Spleen (tissue), 11 donors: ENCODE measurements around the gene RPL32. TPM values are rescaled to one million over a fixed set of nuclear protein-coding genes. Genes with fewer than 3 reads are reported as not detected.

Experiments
- DNase-seq: peaks from one replicate; pipeline ENCODE4 v3.0.0-alpha.2; 2020
- H3K27ac ChIP-seq, 8 donors: fragments of 200-600 bp; sonication (generic) in 7 of 8; 1 replicate in 4 of 8; 2 replicates in 4 of 8; pipeline versions ENCODE4 v1.5.0 to v1.8.0; 2016 to 2021; ENCODE audit warnings: inconsistent platforms in 4 of 8, mild to moderate bottlenecking in 4 of 8, moderate library complexity in 1 of 8
- H3K27me3 ChIP-seq, 7 donors: fragments of 200-600 bp; sonication (generic) in 6 of 7; replicated peaks in 1 of 7; 1 replicate in 4 of 7; 2 replicates in 3 of 7; pipeline versions ENCODE4 v1.5.0 to v1.8.0; 2016 to 2021; ENCODE audit warnings: inconsistent platforms in 3 of 7, mild to moderate bottlenecking in 1 of 7
- H3K36me3 ChIP-seq, 6 donors: fragments of 200-600 bp; sonication (generic) in 5 of 6; 1 replicate in 4 of 6; 2 replicates in 2 of 6; pipeline versions ENCODE4 v1.5.0 to v1.8.0; 2016 to 2021; ENCODE audit warnings: inconsistent platforms in 2 of 6
- H3K4me1 ChIP-seq, 6 donors: fragments of 200-600 bp; sonication (generic) in 5 of 6; 1 replicate in 3 of 6; 2 replicates in 3 of 6; pipeline versions ENCODE4 v1.5.0 to v1.8.0; 2016 to 2021; ENCODE audit warnings: inconsistent platforms in 3 of 6
- H3K4me3 ChIP-seq, 8 donors: fragments of 200-600 bp; sonication (generic) in 7 of 8; 1 replicate in 4 of 8; 2 replicates in 4 of 8; pipeline versions ENCODE4 v1.5.0 to v1.8.0; 2016 to 2021; ENCODE audit warnings: inconsistent platforms in 4 of 8, mild to moderate bottlenecking in 4 of 8, moderate library complexity in 2 of 8
- H3K9me3 ChIP-seq, 8 donors: fragments of 200-600 bp; sonication (generic) in 7 of 8; 1 replicate in 4 of 8; 2 replicates in 4 of 8; pipeline versions ENCODE4 v1.5.0 to v1.8.0; 2016 to 2021; ENCODE audit warnings: inconsistent platforms in 4 of 8
- CTCF ChIP-seq, 11 experiments: fragments of 200-600 bp in 7 of 11; fragments of 450-650 bp in 4 of 11; sonication (generic) in 4 of 11; IDR thresholded peaks in 8 of 11; conservative IDR thresholded peaks in 3 of 11; 1 replicate in 7 of 11; 2 replicates in 4 of 11; pipeline versions ENCODE4 v1.4.0 to v1.8.0; 2016 to 2021; ENCODE audit warnings: antibody characterized with exemption in 11 of 11, inconsistent platforms in 4 of 11, mild to moderate bottlenecking in 1 of 11
- POLR2A ChIP-seq, 3 donors: fragments of 450-650 bp; IDR thresholded peaks; one replicate each; pipeline ENCODE4 v1.5.1; 2017; ENCODE audit warnings: antibody characterized with exemption in 3 of 3, mild to moderate bottlenecking in 1 of 3
- POLR2AphosphoS5 ChIP-seq, 3 donors: sonication (generic); formaldehyde crosslinking; IDR thresholded peaks; one replicate each; pipeline ENCODE4 v1.5.1; 2017; ENCODE audit warnings: antibody characterized with exemption in 3 of 3
- WGBS, 5 donors: extraction: QIAGEN DNeasy Blood & Tissue Kit in 3 of 5; methylation state at CpG; one replicate each; pipeline versions ENCODE4 v1.1.5 to v1.1.7; 2013 to 2018; 5-methylcytosine and 5-hydroxymethylcytosine counted together
- intact Hi-C: fragments of 100-400 bp; cut with DNase I; formaldehyde crosslinking; loops from one replicate; pipeline ENCODE4 v1.15.0; 2023; ENCODE audit warnings: low total_unique reads
- polyA plus RNA-seq, 3 donors: library from polyadenylated mRNA; stranded (reverse); fragments of 200-250 nt; gene quantifications; one replicate each; pipeline ENCODE4 v1.2.1, GENCODE V29; 2013
- total RNA-seq, 7 donors: library from RNA; depleted of rRNA in 3 of 7; stranded (reverse); fragments of >200 nt in 3 of 7; fragmentation: NEBNext Ultra II Directional in 4 of 7; extraction: Animal tissue kit (Norgen Biotek cat#: 25700) in 4 of 7; gene quantifications; one replicate each; pipeline versions ENCODE4 v1.1.0 to v1.2.1, GENCODE V29; 2016 to 2021
- donor health status: healthy with polysubstance abuse.
- donor health status: DM: no; HTN: no; CAD: no; lungs with moderate emphysema.
- donor health status: DM: no; HTN: no; CAD: no.
- donor health status: Bipolar disorder and iron deficiency.
- donor health status: healthy.
- donor health status: DM: no; HTN: no; CAD: no.
- donor health status: DM: yes; HTN: yes; CAD: no.

Gene RPL32
- total and polyA plus RNA-seq, 10 donors, result 911 to 6,164 (median 1,572) TPM

- H3K36me3 ChIP-seq, result no peaks in the 10 kb centered on the region
- no peak for DNase-seq
- no peaks in the 10 kb centered on the region for H3K9me3 ChIP-seq
- intact Hi-C loops, result no loop called here
- no peak overlapping the region for H3K4me3 ChIP-seq
- peaks cover 0 to 15% (median 9%) of the 10 kb centered on the region in 7 donors for H3K27me3 ChIP-seq
- WGBS, 5 donors, result 90 to 99% (median 92%) methylated on average over 7 of the region's 7 CpGs
- TF ChIP-seq POLR2AphosphoS5 (IDR thresholded peaks at IDR 0.05) (no peak), CTCF (IDR thresholded peaks at IDR 0.05 in 8 of 11, conservative IDR thresholded peaks at IDR 0.05 in 3 of 11) (no peak), POLR2A (IDR thresholded peaks at IDR 0.05) (no peak)
- peaks cover 3 to 26% (median 13%) of the 10 kb centered on the region in 6 donors for H3K4me1 ChIP-seq
- H3K27ac ChIP-seq, result no peak overlapping the region
Observed at GRCh38 chr3:12877040-12877439, 35.7 kb upstream of the RPL32 start.

GRCh38 chr3:12875857-12876836, 34.8 kb upstream of the RPL32 start:
- peaks cover 0 to 15% (median 9%) of the 10 kb centered on the region in 7 donors for H3K27me3 ChIP-seq
- no peak overlapping the region for H3K27ac ChIP-seq
- no peak for DNase-seq
- H3K4me1 ChIP-seq, result peaks cover 3 to 26% (median 12%) of the 10 kb centered on the region in 6 donors
- intact Hi-C loops, result no loop called here
- peak overlapping the region in 6 of 8 donors; percentile 17 to 59 (median 30) for H3K4me3 ChIP-seq
- no peaks in the 10 kb centered on the region for H3K36me3 ChIP-seq
- 25 to 47% (median 31%) methylated on average over 25 to 60 of the region's 60 CpGs for WGBS, 5 donors
- TF ChIP-seq CTCF (IDR thresholded peaks at IDR 0.05 in 8 of 11, conservative IDR thresholded peaks at IDR 0.05 in 3 of 11) (peak in 5 of 11 experiments; percentile 27 to 51 (median 41)), POLR2AphosphoS5 (IDR thresholded peaks at IDR 0.05) (no peak)
- no peaks in the 10 kb centered on the region for H3K9me3 ChIP-seq

- peak overlapping the region in 2 of 8 donors; percentile 52 to 72 for H3K27ac ChIP-seq
Observed at GRCh38 chr3:12871404-12871983, 30.1 kb upstream of the RPL32 start.

More at GRCh38 chr3:12871404-12871983, 30.1 kb upstream of the RPL32 start:
- Histone ChIP-seq H3K4me1 (peaks cover 7 to 47% (median 29%) of the 10 kb centered on the region in 6 donors), H3K27me3 (peaks cover 0 to 35% (median 17%) of the 10 kb centered on the region in 7 donors), H3K9me3 (no peaks in the 10 kb centered on the region), H3K4me3 (no peak overlapping the region), H3K36me3 (no peaks in the 10 kb centered on the region)
- WGBS, 5 donors, result 75 to 88% (median 81%) methylated on average over 12 of the region's 12 CpGs
- intact Hi-C loops, result no loop called here
- no peak for TF ChIP-seq POLR2A (IDR thresholded peaks at IDR 0.05)
- TF ChIP-seq POLR2AphosphoS5 (IDR thresholded peaks at IDR 0.05), result no peak
- no peak for TF ChIP-seq CTCF (IDR thresholded peaks at IDR 0.05 in 8 of 11, conservative IDR thresholded peaks at IDR 0.05 in 3 of 11)
- no peak for DNase-seq
